22Rv1 (cell line): ENCODE measurements around the gene RPL19.

Experiments used
- H3K27ac ChIP-seq: fragments of 450-650 bp; 2 replicates; pipeline ENCODE4 v1.5.1; 2017
- ZFX ChIP-seq: fragments of 450-650 bp; IDR thresholded peaks from 2 replicates; pipeline ENCODE4 v1.6.1; 2017; ENCODE audit warnings: antibody characterized with exemption, borderline replicate concordance
- TF ChIP-seq, protein P1 (sequence below): fragments of 450-650 bp; IDR thresholded peaks from 2 replicates; pipeline ENCODE4 v1.5.1; 2017; ENCODE audit warnings: mild to moderate bottlenecking

RPL19 gene

DNA sequence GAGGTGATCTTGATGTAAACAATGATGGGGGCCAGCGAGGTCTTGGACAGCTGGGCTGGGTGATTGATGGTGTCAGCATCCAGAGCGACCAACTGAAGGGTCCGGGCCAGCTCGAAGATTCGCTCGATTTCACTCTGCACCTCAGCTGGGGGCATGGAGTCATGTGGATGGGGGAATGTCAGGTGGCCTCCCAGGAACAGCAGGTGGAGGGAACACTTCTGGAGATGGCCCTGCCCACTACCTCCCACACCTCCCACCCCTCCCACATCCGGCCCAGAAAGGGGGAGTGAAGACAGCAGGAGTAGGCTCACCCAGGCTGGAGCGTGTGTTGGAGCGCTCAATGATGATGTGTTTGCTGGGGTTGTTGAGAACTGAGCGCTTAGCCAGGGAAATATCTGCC lies 16.4 kb upstream of the RPL19 start:
- TF ChIP-seq ZFX: no peak
- TF ChIP-seq, protein P1, sequence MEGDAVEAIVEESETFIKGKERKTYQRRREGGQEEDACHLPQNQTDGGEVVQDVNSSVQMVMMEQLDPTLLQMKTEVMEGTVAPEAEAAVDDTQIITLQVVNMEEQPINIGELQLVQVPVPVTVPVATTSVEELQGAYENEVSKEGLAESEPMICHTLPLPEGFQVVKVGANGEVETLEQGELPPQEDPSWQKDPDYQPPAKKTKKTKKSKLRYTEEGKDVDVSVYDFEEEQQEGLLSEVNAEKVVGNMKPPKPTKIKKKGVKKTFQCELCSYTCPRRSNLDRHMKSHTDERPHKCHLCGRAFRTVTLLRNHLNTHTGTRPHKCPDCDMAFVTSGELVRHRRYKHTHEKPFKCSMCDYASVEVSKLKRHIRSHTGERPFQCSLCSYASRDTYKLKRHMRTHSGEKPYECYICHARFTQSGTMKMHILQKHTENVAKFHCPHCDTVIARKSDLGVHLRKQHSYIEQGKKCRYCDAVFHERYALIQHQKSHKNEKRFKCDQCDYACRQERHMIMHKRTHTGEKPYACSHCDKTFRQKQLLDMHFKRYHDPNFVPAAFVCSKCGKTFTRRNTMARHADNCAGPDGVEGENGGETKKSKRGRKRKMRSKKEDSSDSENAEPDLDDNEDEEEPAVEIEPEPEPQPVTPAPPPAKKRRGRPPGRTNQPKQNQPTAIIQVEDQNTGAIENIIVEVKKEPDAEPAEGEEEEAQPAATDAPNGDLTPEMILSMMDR: no peak
- H3K27ac ChIP-seq: no peak overlapping the region

DNA sequence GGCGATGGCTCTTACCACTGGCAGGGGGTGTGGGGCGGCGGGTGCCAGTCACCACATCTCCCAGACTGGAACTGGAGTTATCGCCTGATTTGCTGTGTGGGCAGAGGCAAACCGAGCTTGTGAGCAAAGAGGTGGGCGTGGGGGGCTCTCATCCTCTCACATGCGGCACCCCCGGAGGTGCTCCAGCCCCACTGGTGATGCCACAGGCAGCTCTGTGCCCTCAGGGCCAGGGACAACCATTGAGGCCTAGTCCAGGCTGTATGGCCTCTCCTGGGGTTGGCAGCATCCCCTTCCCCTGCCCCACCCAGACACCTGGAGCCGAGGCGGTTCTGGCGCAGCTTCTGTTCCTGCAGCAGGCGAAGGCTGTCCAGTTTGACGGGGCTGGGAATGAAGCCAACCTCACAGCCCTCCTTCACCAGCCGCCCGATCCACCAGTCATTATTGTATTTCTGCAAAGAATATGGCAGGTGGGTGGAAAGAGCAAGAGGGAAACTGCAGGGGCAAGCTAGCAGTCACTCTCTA lies 13.5 kb upstream of the RPL19 start:
- H3K27ac ChIP-seq: no peak overlapping the region
- TF ChIP-seq, protein P1: no peak
- TF ChIP-seq ZFX: no peak

DNA sequence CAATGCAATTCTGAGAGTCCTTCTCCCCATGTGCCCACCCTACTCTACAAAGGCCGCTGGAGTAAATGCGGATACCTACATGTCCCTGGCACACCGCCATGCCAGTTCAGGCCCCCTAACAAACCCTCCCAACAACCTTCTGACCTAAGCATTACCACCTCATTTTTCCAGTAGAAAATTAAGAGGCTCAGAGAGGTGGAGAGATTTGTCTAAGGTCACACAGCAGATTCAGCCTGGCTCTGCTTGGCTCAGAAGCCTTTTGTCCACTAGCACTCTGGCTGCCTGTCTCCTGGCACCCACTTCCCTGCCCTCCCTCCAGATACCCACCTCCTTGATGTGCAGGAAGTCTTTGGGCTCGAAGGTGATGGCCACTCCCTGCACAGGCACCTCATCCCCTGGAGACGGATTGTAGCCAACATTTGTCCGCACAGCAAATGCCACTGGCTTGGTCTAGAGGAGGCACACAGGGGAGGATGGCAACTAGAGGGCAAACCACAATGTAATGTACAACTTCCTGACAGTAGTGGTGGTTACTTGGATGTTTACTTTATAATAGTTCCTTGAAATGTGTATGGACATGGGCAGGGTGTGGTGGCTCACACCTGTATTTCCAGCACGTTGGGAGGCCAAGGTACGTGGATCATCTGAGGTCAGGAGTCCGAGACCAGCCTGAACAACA lies 12.8 kb upstream of the RPL19 start:
- TF ChIP-seq ZFX: no peak
- TF ChIP-seq, protein P1: no peak
- H3K27ac ChIP-seq: no peak overlapping the region

DNA sequence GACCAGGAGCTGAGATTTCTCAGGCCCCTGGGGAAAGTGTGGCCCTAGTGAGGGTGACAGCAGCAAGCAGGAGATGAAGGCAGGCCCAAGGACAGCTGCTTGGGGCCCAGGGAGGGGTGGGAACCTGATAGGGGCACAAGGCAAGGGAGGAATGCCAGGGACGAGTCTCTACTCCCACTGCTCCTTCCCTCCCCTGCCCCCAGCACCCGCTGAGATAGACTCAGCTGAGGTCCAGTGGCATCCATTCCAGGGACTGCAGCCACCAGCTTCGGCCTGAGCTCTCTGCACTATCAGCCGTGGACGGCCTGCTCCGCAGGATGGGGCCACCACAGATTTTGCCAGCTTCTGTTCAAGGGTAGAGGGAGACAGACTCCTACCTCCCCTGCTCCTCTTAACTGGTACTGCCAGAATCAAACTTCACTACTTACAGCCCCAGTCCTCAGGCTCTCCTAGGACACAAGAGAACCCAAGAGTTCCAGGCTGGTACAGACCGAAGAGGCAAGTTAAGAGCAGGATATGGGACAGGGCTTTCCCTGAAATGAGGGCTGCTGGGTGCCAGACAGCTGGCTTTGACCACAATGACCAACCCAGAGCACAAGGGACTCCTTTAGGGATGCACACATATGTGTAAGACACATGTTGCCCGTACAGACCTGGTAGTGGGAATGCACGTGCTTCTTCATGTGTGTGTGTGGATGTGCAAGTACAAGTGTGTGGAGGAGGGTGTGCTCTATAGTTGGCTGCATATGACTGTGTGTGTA lies 8.2 kb upstream of the RPL19 start:
- no peak overlapping the region for H3K27ac ChIP-seq
- TF ChIP-seq, protein P1: no peak
- TF ChIP-seq ZFX: no peak

DNA sequence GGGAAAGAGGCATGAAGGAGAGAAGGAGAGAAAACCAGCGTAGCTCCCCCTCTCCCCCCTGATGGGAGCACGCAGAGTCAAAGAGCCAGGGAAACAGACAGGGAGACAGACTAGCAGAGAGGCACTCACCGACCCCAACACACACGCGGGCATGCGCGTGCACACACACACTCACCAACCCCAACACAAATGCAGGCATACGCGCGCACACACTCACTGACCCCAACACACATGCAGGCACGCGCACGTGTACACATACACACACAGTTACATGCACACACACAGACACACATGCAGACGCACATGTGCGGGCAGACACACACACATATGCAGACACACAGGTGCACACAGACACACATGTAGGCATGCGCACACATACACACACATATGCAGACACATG lies 7.2 kb upstream of the RPL19 start:
- no peak overlapping the region for H3K27ac ChIP-seq
- no peak for TF ChIP-seq ZFX
- TF ChIP-seq, protein P1: no peak

DNA sequence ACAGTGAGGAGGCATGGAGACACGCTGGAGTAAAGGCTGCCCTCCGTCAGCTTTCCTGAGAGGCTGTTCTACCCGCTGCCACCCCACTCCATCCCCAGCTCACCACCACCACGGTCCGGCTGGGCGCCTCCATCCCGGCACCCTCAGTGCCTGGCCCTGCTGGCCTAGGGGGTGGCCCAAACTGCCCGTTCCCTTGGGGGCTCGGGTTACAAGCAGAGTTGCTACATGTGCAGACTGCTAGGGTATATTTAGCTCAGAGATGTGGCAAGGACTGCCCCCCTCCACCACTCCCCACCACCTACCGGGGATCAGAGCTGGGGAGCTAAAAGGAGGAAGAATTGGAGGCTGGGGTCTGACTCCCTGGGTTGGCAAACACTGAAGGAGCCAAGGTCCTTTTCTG lies 6.7 kb upstream of the RPL19 start:
- no peak overlapping the region for H3K27ac ChIP-seq

More for the DNA sequence above, 6.7 kb upstream of the RPL19 start:
- TF ChIP-seq ZFX: no peak
- TF ChIP-seq, protein P1: no peak
